HEK293 (cell line): ENCODE results near the gene TMEM198.

Experiments
- CTCF ChIA-PET: fragments of 350-600 bp; formaldehyde crosslinking; extraction: SDS; loops from one replicate; lab custom pipeline; 2021; ENCODE audit warnings: antibody characterized with exemption; lab: Yijun Ruan, JAX
- POLR2A ChIA-PET: fragments of 300-600 bp; formaldehyde crosslinking; extraction: SDS; loops from one replicate; lab custom pipeline; 2020; ENCODE audit warnings: antibody characterized with exemption, inconsistent platforms; lab: Yijun Ruan, JAX
- H3K27ac ChIP-seq: fragments of 200-500 bp; sonication (Bioruptor generic); 2 replicates; pipeline ENCODE4 v1.5.1; 2014; ENCODE audit warnings: low read depth, low read length, control low read depth, inconsistent platforms; ENCODE audit errors: extremely low read depth
- H3K36me3 ChIP-seq, 2 experiments: fragments of 200-500 bp in 1 of 2; sonication (Bioruptor generic) in 1 of 2; 1 replicate in 1 of 2; 2 replicates in 1 of 2; pipeline ENCODE4 v1.5.1; 2014 to 2017; ENCODE audit warnings: inconsistent platforms in 2 of 2, low read length in 2 of 2; ENCODE audit not compliant: control insufficient read depth in 2 of 2, insufficient read depth in 1 of 2
- H3K4me1 ChIP-seq: fragments of 200-500 bp; sonication (Bioruptor generic); 2 replicates; pipeline ENCODE4 v1.5.1; 2014; ENCODE audit warnings: mild to moderate bottlenecking, low read length, inconsistent platforms; ENCODE audit not compliant: control insufficient read depth, insufficient read depth
- H3K4me3 ChIP-seq: 2 replicates; pipeline ENCODE4 v1.5.1; 2011; ENCODE audit warnings: low read depth, mild to moderate bottlenecking, control low read depth, low read length, moderate library complexity
- H3K9me3 ChIP-seq: fragments of 200-500 bp; sonication (Bioruptor generic); 2 replicates; pipeline ENCODE4 v1.5.1; 2014; ENCODE audit warnings: low read depth, low read length, inconsistent platforms; ENCODE audit not compliant: control insufficient read depth, insufficient read depth
- CTCF ChIP-seq: fragments of 450-650 bp; formaldehyde crosslinking; IDR thresholded peaks from 2 replicates; pipeline ENCODE4 v1.5.1; 2016; ENCODE audit warnings: missing biosample characterization, missing genetic modification characterization
- IKZF3 ChIP-seq: fragments of 450-650 bp; IDR thresholded peaks from 2 replicates; pipeline ENCODE4 v1.5.0; 2018; ENCODE audit warnings: missing biosample characterization, mild to moderate bottlenecking, missing genetic modification characterization, moderate library complexity
- KLF1 ChIP-seq: fragments of 450-650 bp; formaldehyde crosslinking; IDR thresholded peaks from 2 replicates; pipeline ENCODE4 v1.5.1; 2016; ENCODE audit warnings: missing biosample characterization, missing genetic modification characterization
- KLF17 ChIP-seq: fragments of 450-650 bp; formaldehyde crosslinking; IDR thresholded peaks from 2 replicates; pipeline ENCODE4 v1.5.1; 2016; ENCODE audit warnings: missing biosample characterization, missing genetic modification characterization
- OSR2 ChIP-seq: fragments of 450-650 bp; formaldehyde crosslinking; IDR thresholded peaks from 2 replicates; pipeline ENCODE4 v1.5.1; 2016; ENCODE audit warnings: missing biosample characterization, missing genetic modification characterization
- REPIN1 ChIP-seq: fragments of 450-650 bp; formaldehyde crosslinking; IDR thresholded peaks from 2 replicates; pipeline ENCODE4 v1.5.1; 2017; ENCODE audit warnings: missing biosample characterization, missing genetic modification characterization, low read depth
- SCRT2 ChIP-seq: fragments of 450-650 bp; formaldehyde crosslinking; IDR thresholded peaks from 2 replicates; pipeline ENCODE4 v1.5.1; 2016; ENCODE audit warnings: missing biosample characterization, missing genetic modification characterization
- SP3 ChIP-seq: fragments of 450-650 bp; formaldehyde crosslinking; IDR thresholded peaks from 2 replicates; pipeline ENCODE4 v1.5.1; 2016; ENCODE audit warnings: missing biosample characterization, missing genetic modification characterization
- ZBTB1 ChIP-seq: fragments of 450-650 bp; formaldehyde crosslinking; IDR thresholded peaks from 2 replicates; pipeline ENCODE4 v1.5.1; 2016; ENCODE audit warnings: missing biosample characterization, missing genetic modification characterization
- ZBTB17 ChIP-seq: fragments of 450-650 bp; formaldehyde crosslinking; IDR thresholded peaks from 2 replicates; pipeline ENCODE4 v1.5.1; 2016; ENCODE audit warnings: missing biosample characterization, missing genetic modification characterization
- ZBTB48 ChIP-seq: fragments of 450-650 bp; formaldehyde crosslinking; IDR thresholded peaks from 2 replicates; pipeline ENCODE4 v1.5.1; 2016; ENCODE audit warnings: missing biosample characterization, missing genetic modification characterization
- ZNF114 ChIP-seq: fragments of 450-650 bp; formaldehyde crosslinking; IDR thresholded peaks from 2 replicates; pipeline ENCODE4 v1.5.0; 2017; ENCODE audit warnings: missing biosample characterization, missing genetic modification characterization
- ZNF140 ChIP-seq: fragments of 450-650 bp; formaldehyde crosslinking; IDR thresholded peaks from 2 replicates; pipeline ENCODE4 v1.5.1; 2016; ENCODE audit warnings: missing biosample characterization, missing genetic modification characterization
- ZNF202 ChIP-seq: fragments of 450-650 bp; formaldehyde crosslinking; IDR thresholded peaks from 2 replicates; pipeline ENCODE4 v1.5.1; 2016; ENCODE audit warnings: missing biosample characterization, missing genetic modification characterization, borderline replicate concordance
- ZNF324 ChIP-seq: fragments of 450-650 bp; formaldehyde crosslinking; IDR thresholded peaks from 2 replicates; pipeline ENCODE4 v1.5.1; 2016; ENCODE audit warnings: missing biosample characterization, missing genetic modification characterization
- ZNF335 ChIP-seq: fragments of 450-650 bp; formaldehyde crosslinking; conservative IDR thresholded peaks from 2 replicates; pipeline ENCODE4 v1.5.1; 2016; ENCODE audit warnings: missing biosample characterization, missing genetic modification characterization
- ZNF433 ChIP-seq: fragments of 450-650 bp; formaldehyde crosslinking; IDR thresholded peaks from 2 replicates; pipeline ENCODE4 v1.5.1; 2016; ENCODE audit warnings: missing biosample characterization, missing genetic modification characterization, low read depth
- ZNF670 ChIP-seq: fragments of 450-650 bp; formaldehyde crosslinking; IDR thresholded peaks from 2 replicates; pipeline ENCODE4 v1.5.1; 2016; ENCODE audit warnings: missing biosample characterization, missing genetic modification characterization, low read depth
- ZNF707 ChIP-seq: fragments of 450-650 bp; formaldehyde crosslinking; IDR thresholded peaks from 2 replicates; pipeline ENCODE4 v1.5.1; 2016; ENCODE audit warnings: missing biosample characterization, missing genetic modification characterization
- ZNF768 ChIP-seq: fragments of 450-650 bp; formaldehyde crosslinking; IDR thresholded peaks from 2 replicates; pipeline ENCODE4 v1.5.1; 2018; ENCODE audit warnings: missing biosample characterization, mild to moderate bottlenecking, missing genetic modification characterization
- ZNF843 ChIP-seq: fragments of 450-650 bp; formaldehyde crosslinking; IDR thresholded peaks from 2 replicates; pipeline ENCODE4 v1.5.1; 2016; ENCODE audit warnings: missing biosample characterization, missing genetic modification characterization

TMEM198 gene

GRCh38 chr2:219530048-219530963 is 13.5 kb upstream of the TMEM198 start (continued):
- peak; percentile 95 for TF ChIP-seq CTCF
- TF ChIP-seq ZBTB17 (tag by site-specific recombination), result peak; percentile 72
- TF ChIP-seq, all 188 proteins: peak for 18

- H3K9me3 ChIP-seq, result no peaks in the 10 kb centered on the region
- CTCF ChIA-PET, result interaction anchor here (0.6 to 9.7 kb wide), 13 partner anchors 9 to 403 kb away, joined by 3 to 252 read pairs (median 5); partner anchors contain the start of genes ASIC4 and GMPPA
- H3K4me1 ChIP-seq, result no peaks in the 10 kb centered on the region
- no peaks in the 10 kb centered on the region for H3K36me3 ChIP-seq
- no peak overlapping the region for H3K27ac ChIP-seq
- TF ChIP-seq KLF1 (tag by site-specific recombination) (peak; percentile 23; the same call in 1 of the 2 replicates), ZBTB1 (no peak), ZNF670 (tag by site-specific recombination) (no peak), KLF17 (tag by site-specific recombination) (0 out of 2 replicates have a peak, but pooled peaks have one; percentile 54)
- POLR2A ChIA-PET, result interaction anchor here (1.4 kb wide), 1 partner anchor 33 kb away, joined by 5 read pairs; the partner anchor contains the start of gene GMPPA
- no peak overlapping the region for H3K4me3 ChIP-seq
Measured at GRCh38 chr2:219531639-219532377, 12.0 kb upstream of the TMEM198 start.

- POLR2A ChIA-PET, result no interaction called here
- Histone ChIP-seq H3K4me3 (no peak overlapping the region), H3K9me3 (no peaks in the 10 kb centered on the region), H3K27ac (no peak overlapping the region), H3K36me3 (no peaks in the 10 kb centered on the region), H3K4me1 (no peaks in the 10 kb centered on the region)
- CTCF ChIA-PET, result interaction anchor here (0.6 to 9.7 kb wide), 7 partner anchors 8 to 404 kb away, joined by 3 to 252 read pairs (median 5); partner anchors contain the start of gene GMPPA
- TF ChIP-seq SP3 (tag by site-specific recombination) (no peak), ZBTB48 (tag by site-specific recombination) (no peak), ZNF335 (tag by site-specific recombination) (no peak), ZNF433 (tag by site-specific recombination) (no peak), IKZF3 (tag by site-specific recombination) (no peak), ZNF324 (tag by site-specific recombination) (no peak), SCRT2 (no peak), OSR2 (no peak), ZNF843 (tag by site-specific recombination) (no peak), ZNF140 (tag by site-specific recombination) (no peak), ZNF768 (tag by site-specific recombination) (no peak), ZNF202 (tag by site-specific recombination) (no peak), ZNF114 (tag by site-specific recombination) (no peak), ZNF707 (no peak), REPIN1 (tag by site-specific recombination) (no peak)
Measured at GRCh38 chr2:219532378-219532649, 11.5 kb upstream of the TMEM198 start.
